ENCODE measurements around the gene FBXO17. TPM values are rescaled to one million over a fixed set of nuclear protein-coding genes. Genes with fewer than 3 reads are reported as not detected.

Gene FBXO17
- total RNA-seq, 4 donors from 2014 or later = 31.9 to 59.6 (median 54.0) TPM

GRCh38 chr19:38924388-38924787 is 51.2 kb downstream of the FBXO17 start:
- no peak for DNase-seq (ENCODE audit: low spot score in 2 of 2)
- TF ChIP-seq, protein P1, sequence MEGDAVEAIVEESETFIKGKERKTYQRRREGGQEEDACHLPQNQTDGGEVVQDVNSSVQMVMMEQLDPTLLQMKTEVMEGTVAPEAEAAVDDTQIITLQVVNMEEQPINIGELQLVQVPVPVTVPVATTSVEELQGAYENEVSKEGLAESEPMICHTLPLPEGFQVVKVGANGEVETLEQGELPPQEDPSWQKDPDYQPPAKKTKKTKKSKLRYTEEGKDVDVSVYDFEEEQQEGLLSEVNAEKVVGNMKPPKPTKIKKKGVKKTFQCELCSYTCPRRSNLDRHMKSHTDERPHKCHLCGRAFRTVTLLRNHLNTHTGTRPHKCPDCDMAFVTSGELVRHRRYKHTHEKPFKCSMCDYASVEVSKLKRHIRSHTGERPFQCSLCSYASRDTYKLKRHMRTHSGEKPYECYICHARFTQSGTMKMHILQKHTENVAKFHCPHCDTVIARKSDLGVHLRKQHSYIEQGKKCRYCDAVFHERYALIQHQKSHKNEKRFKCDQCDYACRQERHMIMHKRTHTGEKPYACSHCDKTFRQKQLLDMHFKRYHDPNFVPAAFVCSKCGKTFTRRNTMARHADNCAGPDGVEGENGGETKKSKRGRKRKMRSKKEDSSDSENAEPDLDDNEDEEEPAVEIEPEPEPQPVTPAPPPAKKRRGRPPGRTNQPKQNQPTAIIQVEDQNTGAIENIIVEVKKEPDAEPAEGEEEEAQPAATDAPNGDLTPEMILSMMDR (IDR thresholded peaks at IDR 0.05) = no peak
- TF ChIP-seq EP300 (IDR thresholded peaks at IDR 0.05) (no peak), POLR2A (IDR thresholded peaks at IDR 0.05) (no peak)
- Histone ChIP-seq H3K27me3 (no peaks in the 10 kb centered on the region), H3K9me3 (no peaks in the 10 kb centered on the region), H3K4me1 (peaks cover 0 to 2% (median under 1%) of the 10 kb centered on the region in 4 donors), H3K27ac (no peak overlapping the region), H3K36me3 (peaks cover 0 to 58% (median 0%) of the 10 kb centered on the region in 3 donors), H3K4me3 (no peak overlapping the region)
- WGBS, 2 donors = 97% methylated on average over 7 of the region's 7 CpGs

DNA sequence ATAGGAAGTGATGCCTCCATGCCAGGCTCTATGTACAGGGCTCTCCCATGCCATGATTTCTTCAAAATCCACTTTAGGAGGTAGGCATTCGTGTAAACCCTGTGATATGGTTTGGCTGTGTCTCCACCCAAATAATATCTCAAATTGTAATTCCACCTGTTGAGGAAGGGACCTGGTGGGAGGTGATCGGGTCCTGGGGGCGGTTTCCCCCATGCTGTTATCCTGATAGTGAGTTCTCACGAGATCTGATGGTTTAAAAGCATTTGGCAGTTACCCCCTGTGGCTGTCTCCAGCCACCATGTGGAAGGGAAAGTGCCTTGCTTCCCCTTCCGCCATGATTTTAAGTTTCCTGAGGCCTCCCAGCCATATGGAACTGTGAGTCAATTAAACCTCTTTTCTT is 53.1 kb downstream of the FBXO17 start:
- TF ChIP-seq EP300 (IDR thresholded peaks at IDR 0.05) (no peak), POLR2A (IDR thresholded peaks at IDR 0.05) (no peak)
- TF ChIP-seq, protein P1 (IDR thresholded peaks at IDR 0.05) = no peak
- H3K27ac ChIP-seq = no peak overlapping the region
- H3K4me3 ChIP-seq = no peak overlapping the region
- DNase-seq (ENCODE audit: low spot score in 2 of 2) = no peak
- no peaks in the 10 kb centered on the region for H3K27me3 ChIP-seq
- WGBS, 2 donors = 89 to 92% methylated on average over 5 of the region's 5 CpGs
- no peaks in the 10 kb centered on the region for H3K9me3 ChIP-seq
- H3K36me3 ChIP-seq = peaks cover 0 to 50% (median 0%) of the 10 kb centered on the region in 3 donors
- no peaks in the 10 kb centered on the region for H3K4me1 ChIP-seq

GRCh38 chr19:38921420-38922274 is 53.9 kb downstream of the FBXO17 start:
- Histone ChIP-seq H3K4me1 (no peaks in the 10 kb centered on the region), H3K27ac (no peak overlapping the region), H3K4me3 (no peak overlapping the region), H3K9me3 (no peaks in the 10 kb centered on the region), H3K36me3 (peaks cover 0 to 50% (median 0%) of the 10 kb centered on the region in 3 donors), H3K27me3 (no peaks in the 10 kb centered on the region)
- 86 to 91% methylated on average over 15 to 19 of the region's 20 CpGs for WGBS, 2 donors
- no peak for DNase-seq (ENCODE audit: low spot score in 2 of 2)
- TF ChIP-seq POLR2A (IDR thresholded peaks at IDR 0.05) (no peak), EP300 (IDR thresholded peaks at IDR 0.05) (no peak)
- TF ChIP-seq, protein P1 (IDR thresholded peaks at IDR 0.05) = no peak

- no peak for DNase-seq (ENCODE audit: low spot score in 2 of 2)
- Histone ChIP-seq H3K27me3 (no peaks in the 10 kb centered on the region), H3K4me1 (no peaks in the 10 kb centered on the region), H3K9me3 (no peaks in the 10 kb centered on the region), H3K36me3 (peaks cover 0 to 47% (median 0%) of the 10 kb centered on the region in 3 donors), H3K27ac (no peak overlapping the region), H3K4me3 (no peak overlapping the region)
- TF ChIP-seq, protein P1 (IDR thresholded peaks at IDR 0.05) = no peak
- TF ChIP-seq POLR2A (IDR thresholded peaks at IDR 0.05) (no peak), EP300 (IDR thresholded peaks at IDR 0.05) (no peak)
- WGBS, 2 donors = 66 to 74% methylated on average over 11 of the region's 14 CpGs
Measured at GRCh38 chr19:38920602-38921419, 54.7 kb downstream of the FBXO17 start.
